GM18870 (cell line): ENCODE data around the gene PDE11A.
"Not testable (repeated sequence)": the region's sequence is repeated elsewhere in the genome, so short reads cannot be mapped to it uniquely, and the experiment has no call there.

Experiments
- ATAC-seq: cut with Tn5 transposase; IDR thresholded peaks from one replicate; pipeline ENCODE4 v1.9.1; 2021; ENCODE audit warnings: moderate library complexity; ENCODE audit not compliant: unreplicated experiment

The PDE11A gene

DNA sequence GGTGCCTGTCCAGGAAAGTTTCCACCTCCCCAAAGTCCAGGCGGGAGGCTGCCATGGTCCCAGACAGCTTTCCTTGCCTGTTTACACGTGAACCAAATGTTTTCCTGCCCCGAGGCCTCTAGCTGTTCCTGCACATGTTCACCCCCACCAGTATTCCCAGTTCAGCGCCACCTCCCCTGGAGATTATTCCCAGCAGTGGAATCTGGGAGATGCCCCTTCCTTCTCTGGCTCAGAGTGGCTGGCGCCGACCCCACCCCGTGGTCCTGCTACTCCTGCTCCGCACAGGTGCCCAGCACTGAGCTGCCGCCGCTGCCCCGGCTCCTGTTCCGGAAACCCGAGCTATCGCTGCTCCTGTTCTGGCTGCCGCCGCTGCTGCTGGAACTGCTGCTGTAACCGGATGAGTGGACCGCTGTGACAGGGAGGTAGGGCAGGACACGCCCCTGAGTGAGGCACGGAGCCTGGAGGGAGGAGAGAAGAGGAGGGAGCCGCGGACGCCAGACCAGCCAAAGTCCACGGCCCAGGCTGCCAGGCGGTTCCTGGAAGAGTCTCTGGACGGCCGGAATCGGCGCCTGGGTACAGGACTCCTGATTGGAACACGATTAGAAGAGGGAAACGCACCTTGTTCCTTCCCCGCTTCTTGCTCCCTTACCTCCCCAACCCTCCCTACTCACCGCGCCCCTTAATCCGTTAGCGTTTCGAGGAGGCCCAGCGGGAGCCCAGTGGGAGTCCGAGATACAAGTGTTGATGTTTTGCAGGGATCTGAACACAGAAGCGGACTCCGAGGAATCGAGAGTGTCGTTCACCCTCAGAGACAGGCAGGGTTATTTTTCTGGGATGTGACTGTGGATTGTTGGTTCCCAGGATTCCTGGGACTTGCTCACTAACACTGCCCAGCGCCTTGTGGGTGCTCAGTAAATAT lies at the start of gene PDE11A:
PDE11A (minus strand) TSS at position 395 of the 919 bp plus-strand sequence; CDS start at position 55, 340 bp downstream.
- no peak for ATAC-seq

DNA sequence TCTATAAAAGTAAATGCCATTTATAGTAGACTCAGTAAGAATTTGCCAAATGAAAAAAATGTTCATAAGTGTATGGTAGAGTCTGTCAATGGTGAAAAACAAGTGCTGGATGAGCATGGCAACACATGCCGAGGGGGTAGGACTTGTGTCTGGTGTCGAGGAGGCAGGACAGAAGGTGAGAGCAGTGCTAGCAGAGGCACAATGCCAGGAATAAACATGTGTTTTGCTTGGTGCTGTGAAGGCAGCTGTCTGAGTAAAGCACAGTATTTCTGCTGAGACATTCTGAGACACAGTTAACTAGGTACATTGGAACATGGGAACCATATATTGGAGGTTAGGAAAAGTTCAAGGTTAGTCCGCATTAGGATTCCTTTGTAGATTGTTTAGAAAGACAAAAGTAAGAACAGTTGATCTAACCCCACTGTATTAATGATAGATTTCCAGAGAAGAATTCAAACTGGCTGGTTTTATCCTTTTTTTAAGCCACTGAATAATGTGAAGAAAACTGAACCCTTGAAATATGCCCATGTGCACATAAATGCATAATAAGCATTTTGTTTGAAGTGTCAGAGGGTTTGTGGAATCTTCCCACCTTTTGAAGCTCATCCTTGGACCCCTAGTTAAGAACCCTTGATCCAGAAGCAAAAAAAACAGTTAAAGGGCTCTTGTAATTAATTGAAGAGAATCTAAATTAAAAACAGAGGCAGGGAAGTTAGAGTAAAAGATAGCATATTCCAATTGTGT lies 46.8 kb upstream of the PDE11A start:
- no peak for ATAC-seq

DNA sequence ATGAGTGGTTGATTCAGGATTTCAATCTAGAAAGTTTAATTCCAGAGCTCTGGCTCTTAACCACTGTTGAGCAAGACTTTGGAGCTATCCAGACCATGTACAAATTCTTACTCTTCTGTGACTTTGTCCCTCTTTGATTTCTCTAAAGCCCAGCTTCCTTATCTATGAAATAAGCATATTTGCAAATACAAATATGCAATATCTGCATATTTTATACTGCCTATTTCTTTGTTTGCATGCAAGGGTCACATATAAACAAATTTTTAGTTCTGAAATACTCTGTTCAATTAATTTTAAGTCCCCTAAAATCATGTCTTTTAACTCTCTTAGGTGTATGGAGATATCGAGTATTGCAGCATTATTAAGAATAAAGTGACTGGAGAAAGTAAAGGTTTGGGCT lies 45.1 kb upstream of the PDE11A start:
- no peak for ATAC-seq

DNA sequence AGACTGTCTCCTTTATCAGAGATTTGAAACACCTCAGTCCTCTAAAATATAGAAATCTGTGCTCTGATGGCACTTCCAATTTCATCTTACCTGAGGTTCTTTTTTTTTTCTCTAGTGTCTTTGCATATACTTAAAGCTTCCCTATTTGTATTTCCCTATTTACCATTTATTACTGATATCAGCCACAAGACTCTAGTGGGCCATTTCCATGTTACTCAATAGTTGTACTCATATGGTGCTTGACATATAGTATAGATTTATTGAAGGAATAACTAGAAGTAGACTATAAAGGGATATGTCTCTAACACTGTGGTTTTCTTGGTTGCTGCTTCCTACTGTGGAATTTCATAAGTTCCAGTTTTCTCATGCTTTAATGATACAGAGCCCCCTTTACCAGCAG lies 42.7 kb upstream of the PDE11A start:
- ATAC-seq, result no peak

DNA sequence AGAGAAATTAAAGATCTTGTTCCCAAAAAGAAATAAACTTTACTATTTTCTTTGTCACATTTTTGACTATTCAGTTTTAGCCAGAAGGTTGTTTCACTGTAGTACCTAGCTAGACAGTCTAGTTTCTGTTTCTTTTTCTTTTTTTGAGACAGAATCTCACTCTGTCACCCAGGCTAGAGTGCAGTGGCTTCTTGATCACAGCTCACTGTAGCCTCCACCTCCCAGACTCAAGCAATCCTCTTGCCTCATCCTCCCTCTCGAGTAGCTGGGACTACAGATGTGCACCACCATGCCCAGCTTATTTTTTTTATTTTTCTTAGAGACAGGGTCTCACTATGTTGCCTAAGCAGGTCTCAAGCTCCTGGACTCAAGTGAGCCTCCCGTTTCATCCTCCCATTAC lies 41.9 kb upstream of the PDE11A start:
- ATAC-seq, result peak; percentile 54

DNA sequence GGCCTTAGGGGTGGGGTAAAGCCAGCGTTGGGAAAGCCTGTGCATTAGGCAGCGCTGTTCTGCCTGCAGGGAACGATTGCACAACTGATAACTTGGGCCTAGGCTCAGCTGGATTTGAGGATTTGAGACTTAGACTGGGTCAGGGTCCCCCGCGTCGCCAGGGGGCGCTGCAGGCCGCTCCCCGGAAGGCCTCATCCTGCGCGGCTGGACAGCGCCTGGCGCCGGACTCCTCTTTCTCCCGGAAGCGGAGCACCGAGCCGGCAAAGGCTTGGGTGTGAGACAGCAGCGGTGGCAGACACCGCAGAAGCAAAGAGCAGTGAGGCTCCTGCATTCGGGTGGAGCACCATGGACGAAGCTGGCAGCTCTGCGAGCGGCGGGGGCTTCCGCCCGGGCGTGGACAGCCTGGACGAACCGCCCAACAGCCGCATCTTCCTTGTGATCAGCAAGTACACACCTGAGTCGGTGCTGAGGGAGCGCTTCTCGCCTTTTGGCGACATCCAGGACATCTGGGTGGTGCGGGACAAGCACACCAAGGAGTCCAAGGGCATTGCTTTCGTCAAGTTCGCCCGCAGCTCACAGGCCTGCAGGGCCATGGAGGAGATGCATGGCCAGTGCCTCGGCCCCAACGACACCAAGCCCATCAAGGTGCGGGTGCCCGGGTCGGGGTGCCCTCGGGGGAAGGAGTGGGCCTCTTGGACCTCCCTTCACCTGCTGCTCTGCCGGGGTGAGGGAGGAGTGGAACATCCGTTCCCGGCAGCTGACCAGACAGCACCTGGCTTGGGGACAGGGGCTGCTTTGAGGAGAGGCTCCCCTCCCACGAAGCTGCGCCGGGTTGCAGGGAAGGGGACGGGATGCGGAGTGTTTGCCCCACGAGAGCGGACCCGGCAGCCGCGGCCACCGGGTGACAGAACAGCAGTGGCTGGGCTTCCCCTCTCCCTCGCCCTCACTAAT lies 39.9 kb upstream of the PDE11A start, which contains the start of gene RBM45:
RBM45 (plus strand) TSS at position 236 of the 951 bp plus-strand sequence; CDS start at position 346, 110 bp downstream.
- ATAC-seq, result peak; percentile 85

DNA sequence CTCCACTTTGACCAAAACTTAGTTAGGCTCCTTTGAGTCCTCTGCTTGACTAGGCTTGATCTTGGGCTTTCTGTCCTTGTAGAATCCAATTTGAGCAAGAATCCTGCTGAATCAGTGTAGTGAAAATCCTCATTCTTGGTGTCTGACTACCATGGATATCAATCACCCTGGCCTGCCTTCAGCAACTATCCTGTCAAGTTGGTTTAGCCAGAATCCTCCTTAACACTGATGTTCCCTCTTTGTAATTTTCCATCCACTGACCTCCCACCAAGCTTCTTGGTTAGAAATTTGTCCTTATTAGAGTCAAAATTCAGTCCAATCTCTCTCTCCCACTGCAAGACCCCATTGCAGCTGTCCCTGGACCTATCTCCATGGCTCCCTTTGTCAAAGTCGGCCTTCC lies 39.2 kb upstream of the PDE11A start:
- peak; percentile 1 for ATAC-seq

DNA sequence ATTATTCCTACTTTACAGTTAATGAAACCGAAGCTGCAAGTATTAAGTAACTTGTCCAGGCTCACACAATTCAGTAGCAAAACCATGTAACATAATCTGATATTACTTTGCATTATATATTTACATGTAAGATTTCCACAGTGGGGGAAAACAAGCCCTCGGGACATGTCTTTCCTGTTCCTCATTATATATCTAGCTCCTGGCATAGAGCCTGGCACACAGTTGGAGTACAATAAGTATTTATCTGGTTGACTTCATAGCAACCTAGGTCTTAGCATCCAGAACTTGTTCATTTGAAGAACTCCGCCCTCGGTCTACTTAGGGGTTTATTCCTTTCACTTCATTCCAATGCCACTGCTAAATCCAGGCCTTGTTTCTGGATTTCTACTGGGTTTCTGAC lies 38.1 kb upstream of the PDE11A start:
- no peak for ATAC-seq

DNA sequence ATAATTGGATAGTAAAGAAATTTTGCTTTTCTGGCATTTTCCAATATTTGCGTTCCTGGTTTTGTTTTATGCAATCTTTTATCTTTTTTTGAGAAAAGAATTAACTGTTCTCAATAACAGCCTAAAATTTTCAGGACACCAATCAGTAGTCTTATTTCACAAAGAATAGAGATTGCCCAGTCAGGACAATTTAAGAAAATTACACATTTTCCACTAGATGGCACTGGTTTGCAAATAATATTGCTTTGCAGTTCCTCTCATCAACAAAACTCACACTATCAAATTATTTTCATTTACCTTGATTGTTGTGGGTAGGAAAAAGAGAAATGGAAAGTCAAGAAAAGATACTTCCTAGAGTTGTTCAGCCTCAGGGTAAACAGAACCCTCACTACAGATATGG lies 37.2 kb upstream of the PDE11A start:
- no peak for ATAC-seq

DNA sequence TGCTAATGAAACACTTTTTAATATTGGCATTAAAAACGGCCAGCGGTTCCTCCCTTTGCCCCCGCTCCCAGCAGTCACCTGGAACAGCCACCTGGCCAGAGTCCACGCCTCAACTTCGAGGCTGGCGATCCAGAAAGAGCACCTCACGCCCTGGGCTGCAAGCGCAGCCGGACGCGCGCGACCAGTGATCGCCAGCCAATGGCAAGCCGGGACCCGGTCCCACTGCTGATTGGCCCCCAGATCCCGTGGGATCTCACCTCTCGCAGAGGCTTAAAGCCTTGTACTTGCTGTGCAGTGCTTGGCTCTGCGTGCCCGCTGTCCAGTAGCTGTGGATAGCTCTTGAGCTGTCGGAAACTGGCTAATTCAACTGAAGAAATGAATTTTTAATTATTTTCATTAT lies 35.6 kb upstream of the PDE11A start:
- no peak for ATAC-seq

DNA sequence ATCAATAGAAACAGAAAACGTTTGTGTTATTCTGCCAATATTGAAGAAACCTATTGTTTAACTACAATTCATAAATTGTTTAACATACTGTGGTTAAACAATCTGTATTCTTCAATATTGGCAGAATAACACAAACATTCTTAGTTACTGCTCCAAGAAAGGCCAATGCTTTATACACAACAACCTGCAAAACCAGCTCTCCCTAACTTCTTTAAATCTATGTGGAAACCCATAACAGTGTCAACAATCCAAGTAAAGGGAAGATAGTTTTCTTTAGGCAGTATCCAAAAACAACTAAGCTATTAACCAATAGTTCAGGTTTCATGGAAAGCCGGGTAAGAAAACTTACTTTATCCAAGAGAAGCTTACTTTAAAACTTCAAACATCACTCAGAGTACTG lies 33.5 kb upstream of the PDE11A start:
- no peak for ATAC-seq

DNA sequence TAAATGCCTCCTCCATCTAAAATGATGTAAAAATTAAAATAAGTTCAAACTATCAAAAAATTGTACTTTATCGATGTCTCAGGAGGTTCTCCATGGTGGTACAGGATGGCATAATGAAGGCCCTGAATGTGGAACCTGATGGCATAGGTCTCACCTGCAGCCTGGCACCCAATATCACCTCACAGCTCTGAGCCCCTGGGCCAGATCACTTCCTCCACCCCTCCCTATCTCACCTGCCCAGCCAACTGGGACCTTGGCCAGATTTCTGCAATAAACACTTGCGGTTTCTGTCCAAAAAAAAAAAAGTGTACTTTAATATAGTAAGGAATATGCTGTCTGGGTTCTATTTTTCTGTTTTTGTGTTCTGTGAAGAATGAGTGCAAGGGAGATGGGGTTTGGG lies 33.0 kb upstream of the PDE11A start:
- no peak for ATAC-seq

DNA sequence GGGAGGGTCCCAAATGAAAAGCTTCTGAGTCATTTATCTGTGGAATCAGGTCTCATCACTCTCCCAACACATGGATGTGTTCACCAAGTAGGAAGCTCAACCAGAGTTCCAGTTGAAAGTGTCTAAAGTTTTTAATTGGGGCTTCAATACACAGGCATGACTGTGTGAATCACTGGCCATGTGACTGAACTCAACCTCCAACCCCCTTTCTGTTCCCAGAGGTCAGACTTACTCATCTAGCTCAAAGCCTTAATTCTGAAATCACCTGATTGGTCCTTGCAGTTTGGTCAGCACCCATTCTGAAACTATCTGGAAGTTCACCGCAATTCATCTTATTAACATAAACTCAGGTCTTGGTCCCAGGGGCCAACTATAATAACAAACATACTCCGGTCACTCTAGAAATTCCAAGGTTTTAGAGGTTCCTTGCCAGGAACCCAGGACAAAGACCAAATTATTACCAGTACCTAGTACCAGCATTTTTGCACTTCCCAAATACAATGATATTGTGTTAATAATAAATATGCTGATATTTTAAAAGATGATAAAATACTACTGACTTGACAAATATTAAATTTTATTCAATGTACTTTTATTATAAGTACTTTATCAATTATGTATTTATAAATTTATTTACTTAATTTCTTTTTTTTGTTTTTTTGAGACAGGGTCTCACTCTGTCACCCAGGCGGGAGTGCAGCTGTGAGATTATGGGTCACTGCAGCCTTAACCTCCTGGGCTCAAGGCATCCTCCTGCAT lies 28.9 kb upstream of the PDE11A start:
- ATAC-seq, result no peak

DNA sequence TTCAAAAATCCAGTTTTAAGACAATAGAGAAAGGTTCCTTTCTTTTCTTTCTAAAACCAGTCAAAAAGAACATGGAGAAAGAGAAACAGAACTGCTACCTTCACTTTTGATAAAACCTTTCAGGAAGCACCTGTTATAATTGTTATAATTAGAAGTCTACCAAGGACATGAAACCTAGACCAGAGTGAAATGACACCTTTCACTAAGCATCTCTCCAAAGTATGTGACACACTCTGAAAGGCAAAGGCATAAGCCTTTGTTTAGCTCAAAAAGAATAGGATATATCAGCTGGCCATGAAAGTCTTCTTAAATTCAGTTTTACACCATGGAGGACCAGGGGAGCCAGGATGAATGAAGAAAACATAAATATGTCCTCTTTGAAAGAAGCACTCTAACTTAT lies 20.9 kb upstream of the PDE11A start:
- ATAC-seq, result no peak

DNA sequence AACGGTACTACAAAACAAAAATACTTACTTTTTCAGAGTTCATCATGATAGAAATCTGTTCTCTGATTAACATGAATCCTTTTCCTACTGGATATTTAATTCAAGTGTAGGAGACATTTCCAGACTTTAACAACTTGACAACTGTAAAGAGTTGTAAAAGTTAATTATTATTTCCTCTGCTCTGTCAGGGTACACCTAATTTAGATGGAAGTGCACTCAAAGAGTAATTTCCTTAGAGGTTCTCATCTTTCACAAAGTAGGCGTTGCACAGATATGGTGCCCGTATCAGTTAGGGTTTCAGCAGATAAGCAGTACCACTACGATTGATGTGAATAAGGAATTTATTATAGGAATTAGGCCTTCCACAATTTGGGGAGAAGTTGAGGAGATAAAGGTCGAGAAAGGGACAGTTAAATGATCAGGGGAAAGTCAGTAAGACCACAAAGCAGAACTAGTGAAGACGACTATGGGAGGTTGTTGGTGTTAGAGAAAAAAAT lies 16.2 kb upstream of the PDE11A start:
- no peak for ATAC-seq

DNA sequence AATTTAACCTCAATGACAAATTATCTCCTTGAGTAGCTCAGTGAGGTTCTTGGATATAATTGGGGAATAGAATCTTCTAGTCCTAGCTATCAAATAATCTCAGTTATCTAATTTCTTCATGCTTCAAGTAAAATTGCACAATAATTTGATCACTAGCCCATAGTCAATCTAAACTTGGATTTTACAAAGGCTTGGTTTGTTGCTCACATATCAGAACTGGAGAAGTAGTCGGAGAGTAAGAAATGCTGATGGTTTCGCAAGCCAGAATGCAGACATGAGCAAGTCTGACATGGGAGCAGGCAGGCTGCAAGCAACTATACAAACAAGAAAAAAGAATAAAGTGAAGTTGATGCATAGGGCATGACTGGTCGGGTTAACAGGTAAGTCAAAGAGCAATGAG lies 11.7 kb upstream of the PDE11A start:
- ATAC-seq, result no peak

DNA sequence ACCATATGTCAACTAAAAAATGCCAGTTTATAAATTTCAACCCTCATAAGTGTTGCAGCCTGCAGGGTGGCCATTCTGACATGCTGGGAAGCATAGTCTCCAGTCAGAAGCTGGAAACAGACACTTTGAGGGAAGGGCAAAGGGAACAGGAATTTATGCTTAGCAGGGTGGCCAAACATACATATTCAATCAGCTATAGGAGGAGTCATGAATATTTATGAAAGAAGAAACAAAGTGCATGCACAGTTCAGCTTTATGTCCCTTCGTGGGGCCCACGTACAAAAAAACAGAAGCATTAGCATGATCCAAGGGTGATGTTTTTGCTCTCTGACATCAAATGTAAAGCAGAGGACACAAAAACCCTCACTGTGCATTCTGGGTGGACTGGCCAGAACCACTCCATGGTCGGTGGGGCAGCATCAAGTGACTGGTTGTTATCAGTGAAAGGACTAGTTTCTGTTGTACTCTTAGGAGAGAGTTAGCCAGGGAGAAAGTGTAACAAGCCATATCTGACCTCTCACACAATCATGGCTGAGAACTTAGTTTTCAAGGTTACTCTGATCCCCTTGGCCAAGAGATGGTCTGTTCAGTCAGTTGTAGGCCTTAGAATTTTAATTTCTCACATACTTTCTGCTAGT lies 9.9 kb upstream of the PDE11A start:
- ATAC-seq, result no peak

DNA sequence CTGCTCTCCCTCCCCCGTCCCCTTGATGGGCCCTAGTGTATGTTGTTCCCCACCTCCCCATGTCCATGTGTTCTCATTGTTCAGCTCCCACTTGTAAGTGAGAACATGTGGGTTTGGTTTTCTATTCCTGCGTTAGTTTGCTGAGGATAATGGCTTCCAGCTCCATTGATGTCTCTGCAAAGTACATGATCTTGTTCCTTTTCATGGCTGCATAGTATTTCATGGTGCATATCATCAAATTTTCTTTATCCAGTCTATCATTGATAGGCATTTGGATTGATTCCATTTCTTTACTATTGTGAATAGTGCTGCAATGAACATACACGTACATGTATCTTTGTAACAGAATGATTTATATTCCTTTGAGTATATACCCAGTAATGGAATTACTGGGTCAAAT lies 6.7 kb upstream of the PDE11A start:
- ATAC-seq, result not testable (repeated sequence)

DNA sequence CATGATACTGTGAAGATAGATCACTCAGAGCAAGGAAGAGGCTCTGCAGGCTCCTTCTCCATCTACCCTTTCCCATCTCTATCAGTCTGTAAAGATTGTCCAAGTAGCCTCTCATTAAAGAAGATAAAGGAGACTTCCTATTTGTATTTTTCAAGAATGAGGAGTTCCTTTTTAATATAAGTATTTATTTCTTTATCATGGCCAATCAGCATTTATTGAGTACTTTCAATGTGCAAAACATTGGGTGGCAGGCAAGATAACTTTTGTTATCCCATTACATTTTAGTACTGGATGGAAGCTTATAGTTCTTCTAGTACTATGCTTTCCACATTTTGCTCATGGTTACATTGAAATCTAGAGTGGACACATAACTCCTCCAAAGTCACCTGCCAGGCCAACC lies 3.6 kb upstream of the PDE11A start:
- ATAC-seq, result no peak

DNA sequence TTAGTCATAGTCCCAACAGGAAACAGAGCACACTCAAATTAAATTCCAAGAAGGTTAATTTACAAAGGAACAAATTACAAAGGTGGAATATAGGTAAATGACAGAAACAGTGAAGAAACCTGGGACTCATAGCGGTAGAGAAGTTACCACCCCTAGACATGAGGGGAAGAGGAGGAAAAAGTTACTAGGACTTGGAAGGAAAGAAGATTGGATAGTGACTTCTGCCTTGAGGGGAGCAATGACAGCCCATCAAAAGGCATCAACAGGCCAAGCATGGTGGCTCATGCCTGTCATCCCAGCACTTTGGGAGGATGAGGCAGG lies 2.4 kb upstream of the PDE11A start:
- ATAC-seq, result no peak
